Islet precursor cell (in vitro differentiated cells): ENCODE results near the gene CD1D.
A peak's percentile ranks its signal among the peaks of the same experiment; 100 is the strongest.
"Not testable (repeated sequence)": the region's sequence is repeated elsewhere in the genome, so short reads cannot be mapped to it uniquely, and the experiment has no call there.

Experiments
- DNase-seq: peaks from one replicate; pipeline ENCODE4 v3.0.0-alpha.2; 2018

CD1D gene

GRCh38 chr1:158176849-158177699, 3.6 kb upstream of the CD1D start:
- DNase-seq: not testable (repeated sequence)

GRCh38 chr1:158177700-158178450, 2.8 kb upstream of the CD1D start:
- DNase-seq: peak; percentile 96

GRCh38 chr1:158179301-158180041, 1.2 kb upstream of the CD1D start:
- no peak for DNase-seq

- DNase-seq: no peak
Observed at GRCh38 chr1:158181577-158181922, 855 bp downstream of the CD1D start.

- DNase-seq: no peak
Observed at GRCh38 chr1:158185770-158186169, 5.1 kb downstream of the CD1D start.

GRCh38 chr1:158186180-158186579, 5.5 kb downstream of the CD1D start:
- no peak for DNase-seq

GRCh38 chr1:158188611-158189010, 7.9 kb downstream of the CD1D start:
- DNase-seq: no peak

- no peak for DNase-seq
Observed at GRCh38 chr1:158189624-158190023, 8.9 kb downstream of the CD1D start.

GRCh38 chr1:158191299-158191698, 10.6 kb downstream of the CD1D start:
- DNase-seq: no peak

GRCh38 chr1:158196461-158196860, 15.8 kb downstream of the CD1D start:
- no peak for DNase-seq

GRCh38 chr1:158199849-158200248, 19.2 kb downstream of the CD1D start:
- no peak for DNase-seq

- no peak for DNase-seq
Observed at GRCh38 chr1:158200527-158200926, 19.8 kb downstream of the CD1D start.

- no peak for DNase-seq
Observed at GRCh38 chr1:158203693-158204457, 23.2 kb downstream of the CD1D start.

GRCh38 chr1:158204458-158204827, 23.7 kb downstream of the CD1D start:
- no peak for DNase-seq

- DNase-seq: no peak
Observed at GRCh38 chr1:158208586-158209116, 28.0 kb downstream of the CD1D start.

GRCh38 chr1:158212320-158212719, 31.6 kb downstream of the CD1D start:
- DNase-seq: peak; percentile 55

GRCh38 chr1:158223445-158223844, 42.8 kb downstream of the CD1D start:
- DNase-seq: not testable (repeated sequence)

- no peak for DNase-seq
Observed at GRCh38 chr1:158227904-158228623, 47.4 kb downstream of the CD1D start.
